DMS114 treated with DMSO at 0.1 percent for 48 hours (cell line): ENCODE measurements around the gene PRR9.

ENCODE experiments used
- DNase-seq: peaks from one replicate; lab custom pipeline; 2025; ENCODE audit not compliant: unreplicated experiment; lab: John Stamatoyannopoulos, UW

PRR9 gene

GRCh38 chr1:153229076-153229829 lies 11.9 kb downstream of the PRR9 start:
- DNase-seq, result peak; percentile 19

GRCh38 chr1:153231363-153231762 lies 14.0 kb downstream of the PRR9 start:
- no peak for DNase-seq

- DNase-seq, result no peak
Observed at GRCh38 chr1:153231785-153232184, 14.4 kb downstream of the PRR9 start.

- no peak for DNase-seq
Observed at GRCh38 chr1:153232553-153232952, 15.2 kb downstream of the PRR9 start.

- DNase-seq, result no peak
Observed at GRCh38 chr1:153233448-153233847, 16.1 kb downstream of the PRR9 start.

GRCh38 chr1:153238527-153238926 lies 21.1 kb downstream of the PRR9 start:
- no peak for DNase-seq

GRCh38 chr1:153242160-153242559 lies 24.8 kb downstream of the PRR9 start:
- DNase-seq, result no peak

GRCh38 chr1:153245466-153245865 lies 28.1 kb downstream of the PRR9 start:
- no peak for DNase-seq

- no peak for DNase-seq
Observed at GRCh38 chr1:153246018-153246417, 28.6 kb downstream of the PRR9 start.

- DNase-seq, result no peak
Observed at GRCh38 chr1:153246825-153247224, 29.4 kb downstream of the PRR9 start.

- DNase-seq, result no peak
Observed at GRCh38 chr1:153248176-153248879, 30.9 kb downstream of the PRR9 start.

GRCh38 chr1:153250166-153250565 lies 32.8 kb downstream of the PRR9 start:
- no peak for DNase-seq

GRCh38 chr1:153251087-153251486 lies 33.7 kb downstream of the PRR9 start:
- no peak for DNase-seq

- DNase-seq, result no peak
Observed at GRCh38 chr1:153251562-153251961, 34.2 kb downstream of the PRR9 start.

GRCh38 chr1:153251988-153252387 lies 34.6 kb downstream of the PRR9 start:
- DNase-seq, result no peak

GRCh38 chr1:153253076-153253475 lies 35.7 kb downstream of the PRR9 start:
- DNase-seq, result no peak

GRCh38 chr1:153253693-153254092 lies 36.3 kb downstream of the PRR9 start:
- DNase-seq, result no peak

GRCh38 chr1:153259387-153259786 lies 42.0 kb downstream of the PRR9 start, which contains the start of gene LORICRIN:
Gene LORICRIN, plus strand, starts transcription at chr1:153259687. Its CDS starts 1,263 bp downstream, at chr1:153260950.
- no peak for DNase-seq

GRCh38 chr1:153260585-153261280 lies 43.3 kb downstream of the PRR9 start:
- DNase-seq, result no peak

- no peak for DNase-seq
Observed at GRCh38 chr1:153261281-153262069, 44.1 kb downstream of the PRR9 start.

GRCh38 chr1:153262070-153262366 lies 44.6 kb downstream of the PRR9 start:
- no peak for DNase-seq
